LNCAP (cell line): Measurements from ENCODE around the gene BHLHE23.

ENCODE experiments used
- TF ChIP-seq, protein P1 (sequence below): fragments of 450-650 bp; IDR thresholded peaks from 2 replicates; pipeline ENCODE4 v1.5.1; 2017; ENCODE audit warnings: mild to moderate bottlenecking

Gene BHLHE23

DNA sequence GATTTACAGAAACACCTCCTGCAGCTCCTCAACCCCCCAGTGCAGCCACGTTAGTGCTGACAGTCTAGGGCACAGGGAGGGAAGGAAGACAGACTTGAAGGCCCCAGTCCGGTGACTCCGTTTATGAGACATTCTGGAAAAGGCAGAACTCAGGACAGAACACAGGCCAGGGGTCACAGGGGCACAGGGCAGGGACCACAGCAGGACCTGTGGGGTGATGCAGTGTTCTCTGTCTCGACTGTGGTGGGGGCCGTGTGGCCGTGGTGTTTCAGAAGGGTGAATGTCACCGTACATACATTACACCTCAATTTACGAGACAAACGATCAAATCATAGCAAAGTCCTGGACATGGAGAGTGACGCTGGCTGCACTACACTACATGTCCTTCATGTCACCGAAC, 11.3 kb downstream of the BHLHE23 start:
- TF ChIP-seq, protein P1, sequence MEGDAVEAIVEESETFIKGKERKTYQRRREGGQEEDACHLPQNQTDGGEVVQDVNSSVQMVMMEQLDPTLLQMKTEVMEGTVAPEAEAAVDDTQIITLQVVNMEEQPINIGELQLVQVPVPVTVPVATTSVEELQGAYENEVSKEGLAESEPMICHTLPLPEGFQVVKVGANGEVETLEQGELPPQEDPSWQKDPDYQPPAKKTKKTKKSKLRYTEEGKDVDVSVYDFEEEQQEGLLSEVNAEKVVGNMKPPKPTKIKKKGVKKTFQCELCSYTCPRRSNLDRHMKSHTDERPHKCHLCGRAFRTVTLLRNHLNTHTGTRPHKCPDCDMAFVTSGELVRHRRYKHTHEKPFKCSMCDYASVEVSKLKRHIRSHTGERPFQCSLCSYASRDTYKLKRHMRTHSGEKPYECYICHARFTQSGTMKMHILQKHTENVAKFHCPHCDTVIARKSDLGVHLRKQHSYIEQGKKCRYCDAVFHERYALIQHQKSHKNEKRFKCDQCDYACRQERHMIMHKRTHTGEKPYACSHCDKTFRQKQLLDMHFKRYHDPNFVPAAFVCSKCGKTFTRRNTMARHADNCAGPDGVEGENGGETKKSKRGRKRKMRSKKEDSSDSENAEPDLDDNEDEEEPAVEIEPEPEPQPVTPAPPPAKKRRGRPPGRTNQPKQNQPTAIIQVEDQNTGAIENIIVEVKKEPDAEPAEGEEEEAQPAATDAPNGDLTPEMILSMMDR, result no peak

GRCh38 chr20:62994869-62995281, 11.9 kb downstream of the BHLHE23 start:
- TF ChIP-seq, protein P1, result no peak

GRCh38 chr20:62993856-62994494, 12.8 kb downstream of the BHLHE23 start:
- TF ChIP-seq, protein P1, result no peak

DNA sequence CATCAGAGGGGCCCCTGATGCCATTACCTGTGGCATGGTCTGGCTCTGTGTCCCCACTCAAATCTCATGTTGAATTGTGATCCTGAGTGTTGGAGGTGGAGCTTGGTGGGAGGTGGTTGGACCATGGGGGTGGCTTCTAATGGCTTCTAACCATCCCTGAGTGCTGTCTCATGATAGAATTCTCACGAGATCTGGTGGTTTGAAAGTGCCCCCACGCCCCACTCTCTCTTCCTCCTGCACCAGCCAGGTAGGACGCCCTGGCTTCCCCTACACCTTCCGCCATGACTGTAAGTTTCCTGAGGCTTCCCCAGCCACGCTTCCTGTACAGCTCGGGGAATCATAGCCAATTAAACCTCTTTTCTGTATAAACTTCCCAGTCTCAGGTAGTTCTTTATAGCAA, 14.9 kb downstream of the BHLHE23 start:
- TF ChIP-seq, protein P1, result no peak

DNA sequence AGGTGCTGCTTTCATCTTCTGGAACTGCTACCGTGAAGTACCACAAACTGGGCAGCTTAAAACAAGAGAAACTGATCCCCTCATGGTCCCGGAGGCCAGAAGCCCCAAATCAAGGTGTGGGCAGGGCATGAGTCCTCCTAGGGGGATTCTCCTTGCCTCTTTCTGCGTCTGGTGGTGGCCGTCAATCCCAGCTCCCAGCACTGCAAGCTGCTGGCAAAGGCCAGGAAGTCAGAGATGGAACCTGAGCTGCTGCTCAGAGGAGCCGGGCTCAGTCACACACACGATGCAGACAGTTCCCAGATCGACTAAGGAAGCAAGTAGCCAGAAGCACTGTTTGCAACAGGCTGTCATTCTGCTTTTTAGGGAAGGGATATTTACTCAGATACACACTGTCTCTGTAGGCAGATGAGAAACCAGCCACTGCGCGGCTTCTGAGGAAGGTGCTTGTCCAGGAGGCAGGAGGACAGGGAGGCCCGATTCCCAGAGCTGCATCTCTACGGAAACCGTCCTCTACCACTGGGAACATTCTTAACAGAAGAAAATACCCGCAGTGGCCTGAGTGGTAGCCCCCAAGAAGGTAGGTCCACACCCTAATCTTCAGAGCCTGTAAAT, 15.5 kb downstream of the BHLHE23 start:
- TF ChIP-seq, protein P1, result no peak

DNA sequence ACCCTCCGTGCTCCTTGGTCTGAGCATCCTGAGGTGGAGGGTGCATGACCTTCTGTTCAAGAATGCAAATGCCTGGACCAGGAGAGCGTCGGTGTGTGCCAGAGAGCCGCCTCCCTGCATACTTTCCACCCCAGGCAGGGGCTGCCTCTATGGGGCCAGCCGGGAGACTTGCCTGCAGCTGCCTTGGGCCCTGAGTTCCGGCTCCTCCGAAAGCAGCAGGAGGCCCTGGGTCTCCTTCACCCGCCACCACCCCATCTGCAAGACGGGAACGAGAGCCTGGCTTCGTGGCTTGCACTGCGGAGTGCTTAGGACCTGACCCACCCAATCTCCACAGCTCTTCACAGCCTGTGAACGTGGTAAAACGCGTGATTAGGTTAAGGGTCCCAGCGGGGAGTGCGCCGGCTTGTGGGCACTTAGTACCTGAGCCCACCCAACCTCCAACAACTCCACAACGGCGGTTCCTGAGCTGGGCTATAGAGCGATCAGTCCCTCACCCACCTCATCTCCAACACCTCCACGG, 16.4 kb downstream of the BHLHE23 start:
- TF ChIP-seq, protein P1, result no peak

- TF ChIP-seq, protein P1, result no peak
Measured at GRCh38 chr20:62989201-62989601, 17.6 kb downstream of the BHLHE23 start.
